HG02970 (cell line): ENCODE measurements around the gene GABBR2.

Experiments used
- ATAC-seq: cut with Tn5 transposase; IDR thresholded peaks from one replicate; pipeline ENCODE4 v1.9.1; 2021; ENCODE audit warnings: mild to moderate bottlenecking, moderate library complexity, moderate number of reproducible peaks; ENCODE audit not compliant: unreplicated experiment, low FRiP score

GABBR2 gene

DNA sequence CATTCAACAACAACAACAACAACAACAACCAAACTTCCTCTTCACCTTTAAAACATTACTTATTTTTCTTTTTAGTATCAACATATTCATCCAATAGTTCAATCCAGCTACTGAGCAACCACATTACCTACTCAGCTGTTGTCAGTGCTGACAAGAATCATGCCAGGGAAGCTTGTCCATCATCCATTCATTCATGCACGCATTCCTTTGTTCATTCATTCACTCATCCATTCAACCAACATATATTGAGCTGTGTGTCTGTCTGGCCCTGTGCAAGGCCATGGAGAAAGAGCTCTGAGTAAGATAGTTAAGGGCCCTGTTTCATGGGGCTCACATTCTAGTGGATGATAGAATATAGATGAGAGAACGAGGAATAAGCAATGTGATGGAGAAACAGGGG, 373.1 kb downstream of the GABBR2 start:
- ATAC-seq, result no peak

DNA sequence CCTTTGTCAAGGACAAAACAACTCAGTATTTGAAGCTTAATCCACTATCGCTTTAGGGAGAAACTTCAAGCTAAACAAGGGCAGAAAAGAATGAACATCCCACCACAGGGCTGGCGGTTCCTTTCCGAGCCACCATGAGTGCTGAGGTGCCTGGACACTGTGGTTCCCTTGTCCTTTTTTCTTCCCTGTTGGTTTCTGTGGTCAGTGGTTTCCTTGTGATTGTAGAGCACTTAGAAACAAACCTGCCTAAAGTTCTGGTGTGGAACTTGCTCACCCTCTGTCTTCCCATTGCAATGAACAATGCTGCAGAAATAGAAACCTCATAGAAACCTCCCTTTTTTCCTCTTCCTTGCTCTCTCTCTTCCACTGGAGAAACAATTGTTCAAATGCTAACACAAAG, 373.9 kb downstream of the GABBR2 start:
- no peak for ATAC-seq

DNA sequence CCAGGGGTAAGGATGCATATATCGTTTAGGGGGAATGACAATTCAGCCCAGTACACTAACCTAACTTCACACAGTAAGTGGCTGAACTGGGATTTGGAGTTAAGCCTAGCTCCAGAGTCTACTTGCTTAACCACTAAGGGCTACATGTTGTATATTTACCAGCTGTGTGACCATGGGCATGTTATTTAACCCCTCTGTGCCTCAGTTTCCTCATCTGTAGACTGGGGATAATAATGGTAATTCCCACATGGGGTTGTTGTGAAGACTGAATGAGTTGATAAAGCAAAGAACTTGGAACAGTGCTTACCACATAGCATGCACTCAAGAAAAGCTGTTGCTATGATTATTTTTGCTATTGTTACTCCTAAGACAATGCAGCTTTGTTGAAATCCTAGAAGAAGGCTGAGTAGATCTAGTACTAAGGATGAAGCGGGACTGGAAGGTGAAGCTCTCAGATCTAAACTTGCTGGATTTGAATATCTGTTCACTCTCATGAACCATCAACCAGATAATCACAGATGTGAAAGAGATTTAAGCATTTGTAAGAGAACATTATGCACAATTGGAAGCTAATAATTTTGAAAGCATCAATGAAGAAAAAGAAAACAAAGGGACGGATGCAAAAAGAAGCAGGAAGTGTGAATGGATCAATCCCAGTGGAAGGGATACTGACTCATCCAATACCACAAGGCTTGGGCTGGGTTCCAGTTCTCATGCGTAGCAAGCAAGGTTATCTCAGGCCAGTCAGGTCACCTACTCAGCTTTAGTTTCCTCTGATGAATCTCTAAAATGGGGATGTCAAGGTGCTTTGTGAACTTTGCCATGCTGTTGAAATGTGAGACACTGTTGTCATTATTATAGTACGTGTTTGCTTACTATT, 374.8 kb downstream of the GABBR2 start:
- no peak for ATAC-seq

DNA sequence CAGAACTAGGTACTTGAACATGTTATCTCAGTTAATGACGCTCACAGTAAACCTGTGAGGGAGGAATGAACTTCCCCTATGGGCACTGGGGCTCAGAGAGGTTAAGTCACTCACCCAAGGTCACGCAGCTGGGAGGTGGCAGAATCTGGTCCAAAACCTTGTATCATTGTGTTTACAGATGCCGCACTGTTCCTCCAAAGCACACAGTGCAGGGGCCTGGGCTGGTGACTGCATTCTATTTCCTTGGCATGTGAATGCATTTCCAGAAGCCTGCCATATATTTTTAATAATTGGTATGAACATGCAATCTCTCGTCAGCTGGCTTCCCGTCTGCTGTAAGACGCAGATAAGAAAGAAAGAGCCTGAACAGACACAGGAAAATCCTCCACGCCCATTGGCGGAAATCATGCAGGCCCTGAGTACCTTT, 376.3 kb downstream of the GABBR2 start:
- no peak for ATAC-seq

DNA sequence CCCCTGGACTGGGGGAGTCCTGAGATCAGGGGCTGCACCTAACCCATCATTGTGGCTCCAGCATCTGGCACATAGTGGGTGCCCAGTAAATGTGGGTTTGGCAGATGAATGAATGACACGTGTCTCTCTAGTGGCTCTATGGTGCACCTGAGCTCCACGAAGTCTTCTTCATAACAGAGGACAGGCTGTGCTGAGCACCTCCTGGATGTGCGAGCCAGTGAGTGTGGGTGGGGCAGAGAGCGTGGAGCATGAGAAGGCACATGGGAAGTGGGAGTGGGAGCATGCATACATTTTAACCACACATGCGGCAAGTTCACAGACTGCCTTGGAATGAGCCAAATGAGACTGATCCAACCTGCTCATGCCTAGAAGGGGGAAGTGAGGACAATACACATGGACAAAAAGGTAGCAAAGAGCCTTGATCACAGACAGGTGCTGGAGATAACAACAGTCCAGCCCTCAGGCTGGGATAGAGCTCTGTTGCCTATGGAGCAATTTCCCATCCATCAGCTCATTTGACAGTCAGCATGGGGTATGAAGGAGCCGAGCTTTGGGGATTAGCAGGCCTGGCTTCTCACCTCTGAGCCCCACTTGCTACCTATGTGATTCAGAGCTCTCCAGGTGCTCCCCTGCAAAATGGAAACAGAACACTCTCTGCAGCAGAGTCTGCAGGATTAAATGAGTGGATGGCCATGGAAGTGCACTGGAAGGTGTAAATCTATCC, 377.0 kb downstream of the GABBR2 start:
- no peak for ATAC-seq

DNA sequence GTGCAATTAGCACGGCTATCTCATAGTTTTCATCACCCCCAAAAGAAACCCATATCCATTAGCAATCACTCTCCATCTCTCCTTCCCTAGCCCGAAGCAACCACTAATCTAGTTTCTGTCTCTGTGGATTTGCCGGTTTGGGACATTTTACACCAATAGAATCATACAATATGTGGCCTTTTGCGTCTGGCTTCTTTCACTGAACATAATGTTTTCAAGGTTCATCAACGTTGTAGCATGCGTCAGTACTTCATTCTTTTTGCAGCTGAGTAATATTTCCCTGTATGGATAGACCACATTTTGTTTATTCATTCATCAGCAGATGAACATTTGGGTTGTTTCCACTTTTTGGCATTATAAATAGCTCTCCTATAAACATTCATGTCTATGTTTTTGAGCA, 377.9 kb downstream of the GABBR2 start:
- no peak for ATAC-seq

DNA sequence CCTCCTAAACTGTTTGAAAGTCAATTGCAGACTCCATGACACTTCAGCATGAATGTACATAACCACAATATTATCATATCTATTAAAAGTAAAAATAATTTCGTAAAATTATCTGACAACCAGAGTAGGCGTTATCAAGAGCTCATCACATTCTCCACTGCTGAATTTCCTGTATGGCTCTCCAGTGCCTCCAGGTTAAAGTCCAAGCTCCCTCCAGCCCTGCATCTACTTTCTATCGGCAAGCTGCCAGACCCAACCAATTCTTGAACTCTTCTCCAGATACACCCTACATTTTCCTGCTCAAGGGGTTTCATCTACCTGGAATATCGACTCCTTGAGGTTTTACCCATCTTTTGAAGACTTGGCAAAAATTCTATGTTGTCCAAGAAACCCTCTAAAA, 378.8 kb downstream of the GABBR2 start:
- ATAC-seq, result no peak

DNA sequence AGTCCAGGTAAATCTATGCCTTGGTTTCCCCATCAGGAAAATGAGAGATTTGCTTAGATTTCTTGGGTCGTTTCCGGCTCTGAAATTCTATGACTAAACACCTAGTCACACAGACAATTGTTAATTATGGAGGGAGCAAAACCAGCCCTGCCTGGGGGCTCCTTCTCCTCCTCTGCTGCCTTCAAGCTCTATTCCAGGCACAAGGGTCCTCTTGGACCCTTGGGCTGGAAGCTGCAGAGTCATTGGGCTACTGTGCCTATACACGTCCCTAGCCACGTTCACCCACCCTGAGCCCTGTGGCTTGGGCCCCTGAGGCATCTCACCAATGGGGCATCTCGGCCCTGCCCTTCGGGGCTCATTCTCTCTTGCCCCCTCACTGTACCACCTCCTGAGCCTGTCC, 379.5 kb downstream of the GABBR2 start:
- ATAC-seq, result no peak

DNA sequence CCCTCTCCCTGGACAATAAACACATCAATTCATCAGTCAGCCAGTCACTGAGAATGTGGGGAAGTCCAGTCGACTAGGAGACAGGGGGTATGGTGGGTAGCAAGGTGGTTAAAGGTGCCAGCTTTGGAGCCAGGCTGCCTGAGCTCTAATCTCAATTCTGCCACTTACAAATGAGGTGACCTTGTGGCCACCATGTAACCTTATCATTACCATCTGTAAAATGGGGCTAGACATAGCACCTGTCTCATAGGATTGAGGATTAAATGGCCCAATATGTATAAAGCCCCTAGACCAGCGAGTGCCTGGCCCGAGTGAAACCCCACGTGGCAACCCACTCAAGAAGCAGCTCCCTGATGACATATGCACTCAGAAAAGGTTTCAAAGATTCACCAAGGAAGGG, 380.0 kb downstream of the GABBR2 start:
- ATAC-seq, result no peak

DNA sequence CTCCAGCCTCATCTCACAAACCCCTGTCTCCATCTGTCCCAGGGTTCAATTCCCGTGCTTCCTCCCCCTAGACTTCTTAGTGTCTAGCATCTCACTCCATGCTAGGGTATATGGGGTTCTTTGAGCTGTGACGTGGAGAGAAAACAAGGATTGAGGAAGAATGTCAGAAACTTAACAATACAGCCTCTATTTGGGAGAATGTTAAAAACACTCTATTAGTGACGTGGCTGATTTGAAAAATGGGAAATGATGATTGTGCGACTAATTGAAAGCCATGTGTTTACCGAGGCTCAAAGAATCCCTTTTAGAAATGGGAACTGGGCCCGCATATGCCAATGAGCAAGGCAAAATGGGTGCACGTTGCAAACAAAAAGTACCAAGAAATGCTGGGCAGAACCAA, 380.6 kb downstream of the GABBR2 start:
- ATAC-seq, result no peak

DNA sequence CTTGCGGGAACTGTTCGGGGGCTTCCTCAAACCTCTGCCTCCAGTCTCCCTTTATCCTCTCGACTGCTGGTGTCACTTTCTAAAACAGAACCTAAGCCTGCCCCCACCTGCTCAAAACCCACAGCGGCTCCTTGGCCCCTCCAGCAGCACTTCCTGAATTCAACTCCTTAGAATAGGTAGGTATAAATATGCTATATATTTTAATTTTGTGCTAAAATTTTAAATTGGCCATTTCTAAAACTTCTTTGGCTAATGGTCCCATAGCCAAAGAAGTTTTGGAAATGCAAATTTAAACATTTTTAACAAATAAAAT, 381.5 kb downstream of the GABBR2 start:
- ATAC-seq, result no peak

DNA sequence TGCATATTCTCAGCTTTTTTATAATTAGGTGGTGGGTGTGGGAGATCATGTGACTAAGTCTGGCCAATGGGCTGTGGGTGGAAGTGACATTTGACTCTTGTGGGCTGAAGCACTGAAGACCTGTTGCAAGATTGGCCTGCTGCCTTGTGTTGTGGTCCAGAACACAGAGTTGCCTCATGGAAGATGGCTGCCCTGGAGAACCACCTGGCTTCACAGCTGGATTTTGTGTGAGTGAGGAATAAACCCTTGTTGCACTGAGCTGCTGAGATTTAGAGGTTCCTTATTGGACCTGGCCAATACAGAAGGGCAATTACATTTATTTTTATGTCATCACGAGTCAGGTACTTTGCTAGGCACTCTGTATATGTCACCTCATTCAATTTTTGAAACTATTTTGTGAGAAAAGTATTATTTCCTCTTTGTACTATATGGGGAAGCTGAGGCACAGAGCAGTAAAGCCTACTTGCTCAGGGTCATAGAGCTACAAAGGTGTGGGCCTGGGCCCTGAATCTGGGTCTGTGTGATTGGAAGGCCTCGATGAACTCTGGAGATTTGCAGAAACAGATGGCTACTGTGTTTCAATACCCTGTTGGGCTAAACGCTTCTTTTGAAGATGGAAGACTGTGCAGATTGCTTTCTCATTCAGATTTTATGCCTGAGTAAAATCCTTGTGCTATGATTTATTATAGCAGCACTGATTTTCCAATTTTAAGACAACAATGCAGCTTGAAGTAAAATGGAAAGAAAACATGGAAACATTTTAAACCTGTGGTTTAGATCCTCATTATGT, 382.1 kb downstream of the GABBR2 start:
- no peak for ATAC-seq

DNA sequence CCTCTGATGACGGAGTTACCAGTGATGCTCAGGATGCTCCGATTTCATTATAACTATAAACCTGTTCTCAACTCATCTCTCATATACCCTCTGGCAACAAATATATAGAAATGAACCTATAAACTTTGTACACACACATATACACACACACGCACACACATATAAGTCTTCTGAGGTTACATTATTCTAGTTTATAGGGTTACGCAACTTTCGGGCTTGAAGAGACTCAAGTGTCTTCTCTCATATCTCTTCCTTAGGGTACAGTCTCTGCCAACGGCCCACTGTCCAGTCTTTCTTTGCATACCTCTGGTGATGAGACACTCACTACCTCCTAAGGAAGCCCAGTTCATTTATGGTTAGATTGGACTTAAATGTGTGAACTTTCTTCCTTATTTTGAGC, 383.9 kb downstream of the GABBR2 start:
- ATAC-seq, result no peak

DNA sequence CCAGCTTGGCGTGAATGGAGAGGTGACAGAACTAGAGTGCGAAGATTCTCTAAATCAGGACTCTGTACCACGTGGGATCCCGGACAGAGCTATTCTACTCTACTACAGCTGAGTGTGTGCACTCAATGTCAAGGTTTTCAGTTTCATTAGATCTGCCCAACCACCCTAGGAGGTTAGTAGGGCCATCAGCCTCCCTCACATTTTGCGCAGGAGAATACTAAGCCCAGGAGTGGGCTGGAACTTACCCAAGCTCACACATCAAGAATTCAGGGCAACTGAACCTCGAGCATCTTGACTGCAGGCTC, 385.0 kb downstream of the GABBR2 start:
- no peak for ATAC-seq

DNA sequence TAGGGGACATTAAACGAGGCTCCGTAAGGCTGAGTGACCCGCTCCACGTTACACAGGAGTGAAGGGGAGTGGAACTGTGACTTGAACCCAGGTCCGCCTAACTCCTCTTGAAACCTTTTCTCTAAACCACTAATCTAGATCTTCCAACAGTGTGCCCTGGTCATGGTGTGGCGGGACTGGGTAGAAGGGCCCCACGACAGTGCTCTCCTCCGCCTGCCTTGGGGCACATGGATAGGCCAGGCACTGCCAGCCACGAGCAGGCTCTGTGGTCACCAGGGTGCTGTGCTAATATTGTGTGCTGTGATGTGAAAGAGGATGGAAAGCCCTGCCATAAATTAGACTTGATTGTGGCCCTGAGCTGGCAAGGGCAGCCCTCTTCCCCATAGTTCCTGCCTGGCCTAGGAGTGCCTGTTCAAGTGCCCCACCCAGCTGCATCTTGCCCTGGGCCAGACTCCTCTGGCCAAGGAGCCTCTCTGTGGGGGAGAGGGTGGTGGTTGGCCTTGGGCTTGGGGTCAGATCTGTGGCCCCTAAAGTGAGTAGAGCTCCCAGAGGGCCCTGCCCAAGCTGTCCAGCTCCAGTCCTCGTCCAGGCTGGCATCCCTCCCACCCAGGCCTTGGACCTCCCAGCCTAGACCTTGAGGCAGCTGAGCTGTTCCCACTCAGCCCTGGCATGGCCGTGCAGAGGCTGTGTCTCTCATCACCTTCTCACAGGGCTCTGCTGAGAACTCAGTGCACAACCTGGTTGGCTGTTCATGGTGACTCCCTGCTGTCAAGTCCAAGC, 385.5 kb downstream of the GABBR2 start:
- no peak for ATAC-seq

DNA sequence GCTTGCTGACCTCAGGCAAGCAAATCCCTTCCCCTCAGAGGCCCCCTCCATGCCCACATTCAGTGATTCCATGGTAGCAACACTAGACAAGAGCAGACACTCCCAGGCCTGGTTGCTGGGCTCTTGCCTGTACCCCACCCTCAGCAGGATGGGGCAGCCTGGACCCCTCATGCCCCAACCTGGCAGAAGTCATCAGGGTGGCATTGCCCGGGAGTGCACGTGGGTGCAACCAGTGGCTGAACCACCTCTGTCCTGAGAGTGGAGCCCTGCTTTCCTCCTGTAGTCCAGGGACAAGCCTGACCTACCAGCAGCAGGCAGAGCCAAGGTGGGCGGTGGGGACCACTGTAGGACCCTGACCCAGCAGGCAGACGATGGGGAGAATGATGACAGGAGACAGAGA, 387.5 kb downstream of the GABBR2 start:
- no peak for ATAC-seq

DNA sequence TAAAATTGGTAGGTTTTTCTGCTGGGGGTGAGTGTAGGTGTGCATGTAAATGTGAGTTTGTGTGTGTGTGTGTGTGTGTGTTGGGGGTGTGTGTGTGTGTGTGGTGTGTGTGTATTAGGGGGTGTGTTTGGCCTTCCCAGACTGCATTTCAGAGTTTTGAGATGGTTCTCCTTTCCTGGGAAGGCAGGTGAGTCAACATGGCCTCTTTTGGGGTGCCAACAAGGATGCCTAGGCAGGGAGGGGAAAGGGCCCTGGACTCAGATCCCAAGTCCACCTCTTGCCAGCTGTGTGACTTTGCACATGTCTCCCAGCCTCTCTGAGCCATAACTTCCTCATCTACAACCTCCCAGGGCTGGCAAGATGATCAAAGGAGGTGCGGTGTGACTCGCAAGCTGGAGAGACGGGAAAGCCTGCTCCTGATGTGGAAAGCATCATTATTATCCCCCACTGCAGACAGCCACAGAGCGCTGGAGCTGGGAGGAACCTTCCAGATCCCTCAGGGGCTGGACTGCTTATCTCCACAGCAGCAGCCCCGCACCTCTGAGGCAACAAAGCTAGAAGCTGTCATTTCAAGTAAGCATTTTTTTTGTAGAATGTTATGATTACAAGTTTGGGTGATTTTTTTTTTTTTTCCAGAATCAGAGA, 389.8 kb downstream of the GABBR2 start:
- ATAC-seq, result no peak

DNA sequence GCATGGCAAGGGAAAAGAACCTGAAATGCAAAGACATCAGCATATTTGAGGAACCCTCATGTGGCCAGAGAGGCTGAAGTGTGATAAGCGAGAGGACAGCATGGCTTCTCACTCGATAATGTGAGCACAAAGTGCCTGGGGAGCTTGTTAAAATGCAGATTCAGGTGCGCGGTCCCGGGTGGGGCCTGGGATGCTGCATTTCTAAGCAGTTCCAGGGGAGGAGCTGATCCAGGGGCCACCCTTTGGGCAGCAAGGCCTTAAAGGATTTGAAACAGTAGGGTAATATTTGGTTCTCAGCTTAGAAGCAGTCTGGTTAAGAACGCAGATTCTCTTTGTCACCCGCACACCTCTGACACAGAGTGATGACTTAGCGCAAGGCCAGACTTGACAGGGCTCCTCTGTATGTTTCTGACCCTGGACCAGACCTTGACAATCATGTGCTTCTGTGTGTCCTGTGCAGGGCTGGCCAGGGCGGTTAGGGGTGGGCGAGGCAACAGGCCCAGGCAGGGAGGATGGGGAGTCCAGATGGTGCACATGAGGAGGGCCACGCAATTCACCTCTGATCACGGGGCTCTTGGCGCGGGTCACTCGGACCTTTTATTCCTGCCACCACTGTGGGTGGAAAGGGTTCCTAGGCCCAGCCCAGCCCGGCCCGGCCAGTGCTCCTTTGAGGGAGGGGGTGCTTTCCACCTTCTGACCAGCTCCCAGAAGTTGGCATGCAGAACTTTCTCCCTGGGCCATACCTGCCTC, 390.5 kb downstream of the GABBR2 start:
- ATAC-seq, result no peak

DNA sequence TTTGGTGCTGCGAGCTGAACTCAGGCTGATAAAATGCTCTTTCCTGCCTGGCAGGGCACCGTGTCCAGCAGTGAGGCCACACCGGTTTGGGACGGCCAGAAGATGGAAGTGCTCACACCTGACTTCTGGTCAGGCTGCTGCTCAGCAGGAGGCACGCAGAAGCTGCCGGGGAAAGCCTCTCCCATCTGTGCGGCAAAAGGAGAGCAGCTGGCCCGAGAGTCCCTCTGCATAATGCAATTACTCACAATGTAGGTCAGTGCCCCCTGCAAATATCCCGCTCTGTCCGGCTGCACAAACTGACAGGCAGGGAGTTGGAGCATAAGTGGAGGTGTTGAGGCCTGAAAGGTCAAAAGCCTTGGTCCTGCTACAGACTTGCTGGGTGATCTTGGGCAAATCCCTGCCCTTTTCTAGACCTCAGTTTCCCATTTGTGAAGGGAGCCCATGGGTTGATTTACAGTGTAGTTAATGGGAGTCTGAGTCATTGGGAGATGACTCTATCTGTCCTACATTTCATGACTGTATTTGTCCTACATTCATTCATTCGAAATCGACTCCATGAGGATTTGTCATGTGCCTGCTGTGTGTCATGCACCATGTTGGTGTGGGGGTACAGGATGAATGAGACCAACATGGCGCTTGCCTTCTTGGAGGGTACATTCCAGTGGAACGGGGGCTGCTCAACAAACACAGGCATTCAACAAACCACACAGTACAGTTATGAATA, 391.4 kb downstream of the GABBR2 start:
- ATAC-seq, result no peak
